GM19328 (cell line): ENCODE measurements around the gene SMARCA4.
"Not testable (repeated sequence)": the region's sequence is repeated elsewhere in the genome, so short reads cannot be mapped to it uniquely, and the experiment has no call there.

Source experiments
- ATAC-seq: cut with Tn5 transposase; IDR thresholded peaks from one replicate; pipeline ENCODE4 v1.9.1; 2021; ENCODE audit warnings: mild to moderate bottlenecking, moderate library complexity; ENCODE audit not compliant: unreplicated experiment

SMARCA4 gene

DNA sequence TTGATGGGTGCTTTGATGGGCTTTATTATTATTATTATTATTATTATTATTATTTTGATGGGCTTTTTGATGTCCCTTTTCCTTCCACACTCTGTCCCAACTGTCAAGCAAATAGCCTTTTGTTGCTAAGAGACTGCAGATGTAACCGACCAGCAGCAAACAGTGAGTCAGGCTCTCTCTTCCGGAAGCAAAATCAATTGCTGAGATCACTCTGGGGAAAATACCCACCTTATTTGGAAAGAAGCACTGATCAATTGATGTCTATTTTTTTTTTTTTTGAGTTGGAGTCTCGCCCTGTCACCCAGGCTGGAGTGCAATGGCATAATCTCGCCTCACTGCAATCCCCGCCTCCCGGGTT lies 131.3 kb downstream of the SMARCA4 start:
- no peak for ATAC-seq

DNA sequence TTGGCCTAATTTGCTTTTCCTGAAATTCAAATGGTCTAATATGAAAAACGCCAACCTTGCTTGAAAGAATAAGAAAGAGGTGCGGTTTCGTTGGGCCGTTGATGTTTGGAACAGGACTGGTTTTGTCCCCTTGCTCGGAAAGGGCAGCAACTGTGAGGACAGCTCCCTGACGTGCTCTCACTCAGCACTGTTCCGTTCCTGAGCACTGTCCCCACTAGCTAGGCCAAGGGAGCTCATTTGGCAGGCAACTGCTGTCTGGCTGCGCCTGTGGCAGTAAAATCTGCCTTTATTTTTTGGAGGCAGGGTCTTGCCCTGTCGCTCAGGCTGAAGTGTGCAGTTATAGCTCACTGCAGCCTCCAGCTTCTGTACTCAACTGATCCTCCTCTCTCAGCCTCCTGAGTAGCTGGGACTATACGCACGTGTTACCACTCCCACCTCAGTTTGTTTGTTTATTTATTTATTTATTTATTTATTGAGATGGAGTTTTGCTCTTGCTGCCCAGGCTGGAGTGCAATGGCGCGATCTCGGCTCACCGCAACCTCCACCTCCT lies 132.9 kb downstream of the SMARCA4 start:
- ATAC-seq, result no peak

- no peak for ATAC-seq
Observed at GRCh38 chr19:11094520-11094894, 133.7 kb downstream of the SMARCA4 start.

GRCh38 chr19:11096210-11096841 lies 135.5 kb downstream of the SMARCA4 start:
- ATAC-seq, result no peak

GRCh38 chr19:11097367-11097766 lies 136.5 kb downstream of the SMARCA4 start:
- ATAC-seq, result not testable (repeated sequence)

DNA sequence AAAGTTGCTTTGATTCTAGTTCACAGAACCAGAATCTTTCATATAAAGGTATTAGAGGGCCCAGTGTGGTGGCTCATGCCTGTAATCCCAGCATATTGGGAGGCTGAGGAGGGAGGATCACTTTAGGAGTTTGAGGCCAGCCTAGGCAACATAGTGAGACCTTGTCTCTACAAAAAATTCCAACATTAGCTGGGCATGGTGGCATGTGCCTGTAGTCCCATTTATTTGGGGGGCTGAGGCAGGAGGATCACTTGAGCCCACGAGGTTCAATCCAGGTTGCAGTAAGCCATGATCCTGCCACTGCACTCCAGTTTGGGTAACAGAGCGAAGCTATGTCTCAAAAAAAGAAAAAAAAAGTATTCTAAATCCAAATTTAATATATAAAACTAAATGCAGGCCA lies 137.5 kb downstream of the SMARCA4 start:
- no peak for ATAC-seq

DNA sequence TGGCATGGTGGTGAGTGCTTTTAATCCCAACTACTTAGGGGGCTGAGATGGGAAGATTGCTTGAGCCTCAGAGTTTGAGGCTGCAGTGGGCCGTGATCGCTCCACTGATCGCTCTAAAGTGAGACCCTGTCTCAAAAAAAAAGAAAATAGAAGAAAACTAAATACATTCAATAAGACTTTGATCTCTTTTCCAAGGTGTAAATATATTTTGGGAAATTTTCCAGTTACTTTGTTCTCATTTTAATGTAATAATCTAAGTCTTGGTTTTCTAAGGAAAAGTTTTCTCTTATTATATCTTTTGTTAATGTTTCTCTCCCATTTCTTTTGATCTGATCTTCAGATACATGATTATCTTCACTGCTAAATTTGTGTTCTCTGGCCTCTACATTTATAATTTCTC lies 138.0 kb downstream of the SMARCA4 start:
- no peak for ATAC-seq

DNA sequence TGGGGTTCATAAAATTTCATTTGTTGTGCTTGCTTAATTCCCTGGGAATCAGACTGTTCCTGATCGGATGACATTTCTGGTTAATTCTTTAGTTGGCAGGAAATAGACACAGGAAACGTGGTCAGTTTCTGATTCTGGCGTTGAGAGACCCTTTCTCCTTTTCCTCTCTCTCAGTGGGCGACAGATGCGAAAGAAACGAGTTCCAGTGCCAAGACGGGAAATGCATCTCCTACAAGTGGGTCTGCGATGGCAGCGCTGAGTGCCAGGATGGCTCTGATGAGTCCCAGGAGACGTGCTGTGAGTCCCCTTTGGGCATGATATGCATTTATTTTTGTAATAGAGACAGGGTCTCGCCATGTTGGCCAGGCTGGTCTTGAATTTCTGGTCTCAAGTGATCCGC lies 139.2 kb downstream of the SMARCA4 start:
- ATAC-seq, result no peak

DNA sequence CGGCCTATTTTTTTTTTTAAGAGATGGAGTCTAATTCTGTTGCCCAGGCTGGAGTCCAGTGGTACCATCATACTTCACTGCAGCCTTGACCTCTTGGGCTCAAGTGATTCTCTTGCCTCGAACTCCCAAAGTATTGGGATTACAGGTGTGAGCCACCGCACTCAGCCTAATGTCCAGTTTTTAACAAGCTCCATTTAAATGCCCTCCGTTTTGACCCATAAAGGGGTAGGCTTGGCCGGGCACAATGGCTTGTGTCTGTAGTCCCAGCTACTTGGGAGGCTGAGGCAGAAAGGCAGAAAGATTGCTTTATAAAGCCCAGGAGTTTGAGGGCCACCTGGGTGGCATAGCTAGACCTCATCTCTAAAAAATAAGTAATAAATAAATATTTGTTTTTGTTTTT lies 140.2 kb downstream of the SMARCA4 start:
- ATAC-seq, result no peak

DNA sequence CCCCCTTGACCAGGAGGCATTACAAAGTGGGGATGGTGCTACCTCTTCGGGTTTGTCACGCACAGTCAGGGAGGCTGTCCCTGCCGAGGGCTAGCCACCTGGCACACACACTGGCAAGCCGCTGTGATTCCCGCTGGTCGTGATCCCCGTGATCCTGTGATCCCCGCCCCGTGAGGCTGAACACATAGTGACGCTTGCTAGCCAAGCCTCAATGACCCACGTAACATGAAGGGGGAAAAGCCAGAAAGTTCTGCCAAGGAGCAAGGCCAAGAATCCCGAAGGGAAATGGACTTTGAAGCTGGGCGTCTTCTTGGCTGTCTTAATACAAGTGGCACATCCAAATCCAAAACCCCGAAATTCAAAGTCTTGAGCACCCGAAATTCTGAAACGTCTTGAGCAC lies 142.1 kb downstream of the SMARCA4 start:
- ATAC-seq, result no peak

- ATAC-seq, result not testable (repeated sequence)
Observed at GRCh38 chr19:11103667-11104066, 142.8 kb downstream of the SMARCA4 start.

GRCh38 chr19:11105014-11105636 lies 144.3 kb downstream of the SMARCA4 start:
- ATAC-seq, result no peak

GRCh38 chr19:11106477-11106876 lies 145.6 kb downstream of the SMARCA4 start:
- no peak for ATAC-seq

GRCh38 chr19:11108746-11109145 lies 147.9 kb downstream of the SMARCA4 start:
- ATAC-seq, result no peak

GRCh38 chr19:11111117-11111770 lies 150.4 kb downstream of the SMARCA4 start:
- no peak for ATAC-seq

- no peak for ATAC-seq
Observed at GRCh38 chr19:11111771-11112144, 150.9 kb downstream of the SMARCA4 start.
